HUES48 (cell line): ENCODE data around the gene TANGO2.

Source experiments
- H3K27ac ChIP-seq: one replicate; pipeline ENCODE4 v1.7.0; 2013; ENCODE audit warnings: low read depth, low read length, inconsistent platforms
- H3K27me3 ChIP-seq: 2 replicates; pipeline ENCODE4 v1.6.1; 2013; ENCODE audit warnings: mild to moderate bottlenecking, low read length; ENCODE audit not compliant: control insufficient read depth, insufficient read depth
- H3K36me3 ChIP-seq: 2 replicates; pipeline ENCODE4 v1.6.1; 2013; ENCODE audit warnings: low read length; ENCODE audit not compliant: control insufficient read depth, insufficient read depth
- H3K4me1 ChIP-seq: 2 replicates; pipeline ENCODE4 v1.6.1; 2013; ENCODE audit warnings: mild to moderate bottlenecking, low read length; ENCODE audit not compliant: control insufficient read depth, insufficient read depth
- H3K4me3 ChIP-seq: 2 replicates; pipeline ENCODE4 v1.5.1; 2013; ENCODE audit warnings: mild to moderate bottlenecking, low read depth, low read length
- H3K9ac ChIP-seq: 2 replicates; pipeline ENCODE4 v1.6.1; 2013; ENCODE audit warnings: mild to moderate bottlenecking, low read depth, low read length, moderate library complexity
- H3K9me3 ChIP-seq: 2 replicates; pipeline ENCODE4 v1.6.1; 2013; ENCODE audit warnings: low read length; ENCODE audit not compliant: control insufficient read depth, insufficient read depth

TANGO2 gene

DNA sequence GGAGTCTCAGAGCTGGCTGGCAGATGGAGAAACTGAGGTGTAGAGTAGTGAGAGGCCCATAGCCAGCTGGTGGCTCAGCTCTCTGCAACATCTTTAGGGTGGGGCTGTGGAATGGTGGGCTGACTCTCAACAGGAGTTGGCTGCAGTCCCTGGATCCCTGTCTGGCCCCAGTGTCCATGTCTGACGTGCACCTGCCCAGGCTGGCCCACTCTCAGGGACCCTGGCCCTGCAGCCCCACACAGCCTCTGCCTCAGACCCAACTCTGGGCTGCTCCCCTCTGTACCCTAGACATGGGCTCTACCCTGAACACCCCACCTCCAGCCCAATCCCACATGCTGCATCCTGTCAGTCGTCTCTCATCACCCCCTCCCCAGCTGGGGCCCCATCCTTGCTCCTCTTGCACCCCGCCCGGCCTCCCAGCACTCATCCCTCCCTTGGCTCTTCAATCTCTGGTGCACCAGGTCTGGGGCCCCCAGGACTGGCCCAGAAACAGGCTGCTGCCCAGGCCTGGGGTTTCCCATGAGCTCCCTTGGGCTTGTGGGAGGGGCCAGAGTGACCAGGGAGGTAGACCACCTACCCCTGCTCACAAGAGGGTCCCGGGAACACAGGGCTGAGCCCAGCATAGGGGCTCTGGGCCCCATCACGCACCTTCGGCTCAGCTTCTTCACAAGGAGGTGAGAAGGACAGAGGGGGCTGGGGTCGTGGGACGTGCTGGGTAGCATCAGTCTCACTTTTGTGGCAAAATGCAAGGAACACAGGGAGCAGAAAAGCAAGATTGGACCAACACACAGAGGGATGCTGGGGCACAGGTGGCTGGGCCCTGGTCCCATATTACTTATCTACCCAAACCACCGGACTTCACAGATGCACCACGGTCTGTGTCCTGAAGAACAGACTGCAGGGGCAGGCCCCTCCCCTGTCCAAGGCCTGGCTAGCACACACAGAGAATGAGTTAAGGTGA, 35.8 kb upstream of the TANGO2 start:
- Histone ChIP-seq H3K27ac (no peak overlapping the region), H3K9me3 (no peaks in the 10 kb centered on the region), H3K9ac (no peak overlapping the region), H3K4me1 (peaks cover 8% of the 10 kb centered on the region; the same call in 1 of the 2 replicates), H3K27me3 (no peaks in the 10 kb centered on the region), H3K4me3 (no peak overlapping the region), H3K36me3 (peaks cover 13% of the 10 kb centered on the region)

GRCh38 chr22:19986011-19986409, 34.9 kb upstream of the TANGO2 start:
- Histone ChIP-seq H3K36me3 (peaks cover 8% of the 10 kb centered on the region; the same call in 1 of the 2 replicates), H3K27ac (no peak overlapping the region), H3K27me3 (no peaks in the 10 kb centered on the region), H3K4me1 (peaks cover 8% of the 10 kb centered on the region; the same call in 1 of the 2 replicates), H3K9me3 (no peaks in the 10 kb centered on the region), H3K4me3 (peak overlapping the region; percentile 82), H3K9ac (no peak overlapping the region)

DNA sequence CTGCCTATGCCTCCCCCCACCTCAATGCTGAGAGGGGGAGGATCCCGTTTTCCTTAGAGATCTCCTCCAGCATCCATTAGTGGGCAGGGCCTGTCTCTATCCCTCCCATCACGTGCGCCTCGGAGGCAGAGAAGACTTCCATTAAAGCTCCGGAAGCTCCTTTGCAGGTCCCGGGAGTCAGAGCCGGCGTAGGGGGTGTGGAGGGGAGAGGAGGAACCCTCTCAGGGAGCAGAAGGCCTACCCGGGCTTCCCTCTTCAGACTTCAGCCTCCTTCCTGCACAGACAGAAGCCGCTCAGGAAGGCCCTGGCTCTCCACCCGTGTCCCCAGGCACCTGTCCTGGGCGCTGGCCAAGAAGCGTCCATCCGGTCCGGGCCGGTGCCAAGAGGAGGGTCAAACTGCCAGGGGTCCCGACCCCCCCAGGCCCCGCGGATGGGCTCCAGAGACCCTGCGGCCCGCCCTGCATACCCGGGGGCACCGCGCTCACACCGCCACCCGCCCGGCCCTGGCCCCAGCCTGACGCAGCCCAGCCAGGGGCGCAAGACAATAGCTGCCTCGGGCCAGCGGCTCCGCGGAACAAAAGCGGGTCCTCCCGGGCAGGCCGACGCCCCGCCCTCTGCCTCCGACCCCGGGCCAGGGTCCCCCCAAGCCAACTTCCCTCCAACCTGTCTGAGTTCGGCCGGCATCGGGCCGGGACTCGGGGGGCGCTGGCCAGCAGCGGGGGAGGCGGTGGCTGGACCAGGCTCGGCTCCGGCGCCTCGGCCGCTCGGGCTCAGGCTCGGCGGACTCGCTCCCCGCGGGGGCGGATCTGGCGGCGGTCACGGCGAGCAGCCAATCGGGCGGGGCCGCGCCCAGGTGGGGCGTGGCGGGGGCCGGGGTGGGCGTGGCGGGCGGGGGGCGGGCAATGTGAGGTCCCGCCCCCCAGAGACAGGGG, 34.2 kb upstream of the TANGO2 start:
- H3K36me3 ChIP-seq: 0 out of 2 replicates have a peak, but pooled peaks cover 3% of the 10 kb centered on the region
- H3K4me1 ChIP-seq: peaks cover 8% of the 10 kb centered on the region; the same call in 1 of the 2 replicates
- H3K9ac ChIP-seq: peak overlapping the region; percentile 70; the same call in 1 of the 2 replicates
- no peaks in the 10 kb centered on the region for H3K9me3 ChIP-seq
- peak overlapping the region; percentile 82 for H3K4me3 ChIP-seq
- no peaks in the 10 kb centered on the region for H3K27me3 ChIP-seq
- H3K27ac ChIP-seq: peak overlapping the region; percentile 71

- H3K4me3 ChIP-seq: no peak overlapping the region
- no peaks in the 10 kb centered on the region for H3K9me3 ChIP-seq
- H3K4me1 ChIP-seq: peaks cover 8% of the 10 kb centered on the region; the same call in 1 of the 2 replicates
- H3K27me3 ChIP-seq: no peaks in the 10 kb centered on the region
- no peaks in the 10 kb centered on the region for H3K36me3 ChIP-seq
- H3K27ac ChIP-seq: peak overlapping the region; percentile 2
- H3K9ac ChIP-seq: no peak overlapping the region
Observed at GRCh38 chr22:19987394-19988306, 33.3 kb upstream of the TANGO2 start.

DNA sequence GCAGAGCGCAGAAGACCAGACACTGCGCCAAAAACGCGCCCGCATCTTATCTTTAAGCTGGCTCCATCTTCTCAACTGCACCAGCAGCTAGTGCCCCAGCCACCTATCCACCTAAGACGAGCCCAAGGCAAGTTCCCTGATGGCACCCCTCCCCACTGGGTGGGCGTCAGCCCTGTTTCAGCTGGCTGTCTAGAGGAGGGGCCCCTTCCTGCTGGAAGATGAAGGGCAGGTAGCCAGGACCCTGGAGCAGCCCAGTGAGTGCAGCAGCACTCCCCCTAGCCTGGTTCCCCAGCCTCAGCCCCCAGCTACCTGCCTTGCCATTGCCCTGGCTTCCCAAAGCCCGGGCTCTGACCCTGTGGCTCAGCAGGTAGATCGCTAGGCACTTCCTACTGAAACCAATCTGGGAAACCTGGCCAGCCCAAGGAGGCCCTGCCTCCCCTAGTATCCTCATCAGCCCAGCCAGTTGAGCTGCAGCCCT, 32.5 kb upstream of the TANGO2 start:
- no peaks in the 10 kb centered on the region for H3K9me3 ChIP-seq

DNA sequence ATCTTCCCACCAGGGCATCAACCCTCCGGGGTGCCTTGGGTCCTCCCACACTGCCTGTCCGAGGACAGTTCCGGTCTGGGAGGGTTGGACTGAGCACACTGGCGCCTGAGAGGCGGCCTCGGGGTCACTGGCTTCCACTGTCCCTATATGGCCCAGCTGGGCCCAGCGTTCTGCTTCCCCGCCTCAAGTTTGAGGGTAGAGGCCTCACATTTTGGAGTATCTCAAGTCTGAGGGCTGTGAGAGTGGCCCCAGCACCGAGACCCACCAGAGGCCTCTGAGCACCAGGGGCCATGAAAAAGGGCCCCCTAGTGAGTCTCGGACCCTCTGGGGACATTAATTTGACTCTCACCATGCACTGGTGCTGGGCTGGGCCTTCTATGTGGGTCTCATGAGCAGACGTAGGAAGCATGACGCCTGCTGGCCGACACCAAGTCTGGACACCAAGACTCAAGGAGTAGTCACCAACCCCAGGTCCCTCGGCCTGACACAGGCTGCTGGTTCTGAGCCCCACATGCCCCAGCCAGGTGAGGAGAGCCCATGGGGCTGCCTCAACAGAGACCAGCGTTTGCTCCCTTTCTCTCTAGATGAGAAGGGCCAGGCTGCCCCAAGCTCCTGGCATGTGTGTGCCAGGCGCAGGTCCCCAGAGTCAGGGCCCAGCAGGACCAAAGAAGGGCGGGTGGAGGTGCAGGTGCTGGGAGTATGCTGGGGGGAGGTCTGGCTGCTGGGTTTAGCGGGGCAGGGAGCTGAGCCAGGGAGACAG, 31.8 kb upstream of the TANGO2 start:
- H3K27ac ChIP-seq: no peak overlapping the region
- no peaks in the 10 kb centered on the region for H3K36me3 ChIP-seq
- no peak overlapping the region for H3K4me3 ChIP-seq
- peaks cover 8% of the 10 kb centered on the region; the same call in 1 of the 2 replicates for H3K4me1 ChIP-seq
- H3K9ac ChIP-seq: no peak overlapping the region
- H3K9me3 ChIP-seq: no peaks in the 10 kb centered on the region
- no peaks in the 10 kb centered on the region for H3K27me3 ChIP-seq

More for the DNA sequence above, 32.5 kb upstream of the TANGO2 start:
- Histone ChIP-seq H3K36me3 (no peaks in the 10 kb centered on the region), H3K27ac (no peak overlapping the region), H3K4me3 (no peak overlapping the region), H3K9ac (no peak overlapping the region), H3K4me1 (peaks cover 8% of the 10 kb centered on the region; the same call in 1 of the 2 replicates), H3K27me3 (no peaks in the 10 kb centered on the region)

- no peaks in the 10 kb centered on the region for H3K9me3 ChIP-seq
- no peak overlapping the region for H3K4me3 ChIP-seq
- H3K27me3 ChIP-seq: no peaks in the 10 kb centered on the region
- no peak overlapping the region for H3K9ac ChIP-seq
- H3K4me1 ChIP-seq: peaks cover 8% of the 10 kb centered on the region; the same call in 1 of the 2 replicates
- no peaks in the 10 kb centered on the region for H3K36me3 ChIP-seq
- no peak overlapping the region for H3K27ac ChIP-seq
Observed at GRCh38 chr22:19989725-19990067, 31.2 kb upstream of the TANGO2 start.

- H3K27me3 ChIP-seq: no peaks in the 10 kb centered on the region
- no peaks in the 10 kb centered on the region for H3K9me3 ChIP-seq
- H3K4me3 ChIP-seq: no peak overlapping the region
- H3K4me1 ChIP-seq: peaks cover 8% of the 10 kb centered on the region; the same call in 1 of the 2 replicates
- no peaks in the 10 kb centered on the region for H3K36me3 ChIP-seq
- no peak overlapping the region for H3K27ac ChIP-seq
- H3K9ac ChIP-seq: no peak overlapping the region
Observed at GRCh38 chr22:19990188-19990587, 30.7 kb upstream of the TANGO2 start.

GRCh38 chr22:19990609-19991394, 30.1 kb upstream of the TANGO2 start:
- Histone ChIP-seq H3K9me3 (no peaks in the 10 kb centered on the region), H3K9ac (no peak overlapping the region), H3K27me3 (no peaks in the 10 kb centered on the region), H3K4me1 (peaks cover 8% of the 10 kb centered on the region; the same call in 1 of the 2 replicates), H3K36me3 (no peaks in the 10 kb centered on the region), H3K4me3 (no peak overlapping the region), H3K27ac (no peak overlapping the region)
